ENCODE data around the gene SNTG2.

- TF ChIP-seq CTCF (IDR thresholded peaks at IDR 0.05) (no peak), POLR2A (IDR thresholded peaks at IDR 0.05) (no peak)
Measured at GRCh38 chr2:1099418-1099817, 148.8 kb downstream of the SNTG2 start.
